Measurements from ENCODE around the gene KITLG.
"Not testable (repeated sequence)": the region's sequence is repeated elsewhere in the genome, so short reads cannot be mapped to it uniquely, and the experiment has no call there.

The KITLG gene

GRCh38 chr12:88566430-88566829 is 13.8 kb downstream of the KITLG start:
- H3K4me1 Mint-ChIP-seq: no peaks in the 10 kb centered on the region
- ATAC-seq (ENCODE audit: low read depth) (no peak), DNase-seq (ENCODE audit: low spot score in 2 of 2) (no peak)
- no peak overlapping the region for H3K27ac Mint-ChIP-seq
- no peaks in the 10 kb centered on the region for H3K27me3 Mint-ChIP-seq
- no peak overlapping the region for H3K4me3 Mint-ChIP-seq
- no peaks in the 10 kb centered on the region for H3K9me3 Mint-ChIP-seq
- no peaks in the 10 kb centered on the region for H3K36me3 Mint-ChIP-seq

GRCh38 chr12:88562846-88563582 is 17.3 kb downstream of the KITLG start:
- no peak for ATAC-seq (ENCODE audit: low read depth)
- H3K36me3 Mint-ChIP-seq: no peaks in the 10 kb centered on the region
- DNase-seq (ENCODE audit: low spot score in 2 of 2): no peak
- no peaks in the 10 kb centered on the region for H3K4me1 Mint-ChIP-seq
- H3K9me3 Mint-ChIP-seq: no peaks in the 10 kb centered on the region
- no peak overlapping the region for H3K4me3 Mint-ChIP-seq
- no peaks in the 10 kb centered on the region for H3K27me3 Mint-ChIP-seq
- no peak overlapping the region for H3K27ac Mint-ChIP-seq

- no peak overlapping the region for H3K27ac Mint-ChIP-seq
- H3K9me3 Mint-ChIP-seq: no peaks in the 10 kb centered on the region
- no peak overlapping the region for H3K4me3 Mint-ChIP-seq
- DNase-seq (ENCODE audit: low spot score in 2 of 2) (no peak), ATAC-seq (ENCODE audit: low read depth) (no peak)
- no peaks in the 10 kb centered on the region for H3K27me3 Mint-ChIP-seq
- H3K4me1 Mint-ChIP-seq: no peaks in the 10 kb centered on the region
- no peaks in the 10 kb centered on the region for H3K36me3 Mint-ChIP-seq
Observed at GRCh38 chr12:88562151-88562550, 18.1 kb downstream of the KITLG start.

- peaks cover 3% of the 10 kb centered on the region for H3K9me3 Mint-ChIP-seq
- H3K4me3 Mint-ChIP-seq: no peak overlapping the region
- no peaks in the 10 kb centered on the region for H3K27me3 Mint-ChIP-seq
- H3K27ac Mint-ChIP-seq: no peak overlapping the region
- DNase-seq (ENCODE audit: low spot score in 2 of 2) (no peak), ATAC-seq (ENCODE audit: low read depth) (no peak)
- no peaks in the 10 kb centered on the region for H3K4me1 Mint-ChIP-seq
- H3K36me3 Mint-ChIP-seq: no peaks in the 10 kb centered on the region
Observed at GRCh38 chr12:88559772-88560171, 20.5 kb downstream of the KITLG start.

- H3K9me3 Mint-ChIP-seq: peaks cover 3% of the 10 kb centered on the region
- ATAC-seq (ENCODE audit: low read depth): no peak
- H3K36me3 Mint-ChIP-seq: no peaks in the 10 kb centered on the region
- no peak overlapping the region for H3K27ac Mint-ChIP-seq
- H3K4me3 Mint-ChIP-seq: no peak overlapping the region
- H3K4me1 Mint-ChIP-seq: no peaks in the 10 kb centered on the region
- DNase-seq (ENCODE audit: low spot score in 2 of 2): no peak
- H3K27me3 Mint-ChIP-seq: no peaks in the 10 kb centered on the region
Observed at GRCh38 chr12:88559199-88559598, 21.1 kb downstream of the KITLG start.

GRCh38 chr12:88558340-88558867 is 21.9 kb downstream of the KITLG start:
- DNase-seq (ENCODE audit: low spot score in 2 of 2): no peak
- H3K4me1 Mint-ChIP-seq: no peaks in the 10 kb centered on the region
- H3K36me3 Mint-ChIP-seq: no peaks in the 10 kb centered on the region
- H3K27me3 Mint-ChIP-seq: no peaks in the 10 kb centered on the region
- H3K4me3 Mint-ChIP-seq: no peak overlapping the region
- H3K27ac Mint-ChIP-seq: no peak overlapping the region
- ATAC-seq (ENCODE audit: low read depth): no peak
- H3K9me3 Mint-ChIP-seq: peaks cover 3% of the 10 kb centered on the region

GRCh38 chr12:88556213-88556774 is 24.0 kb downstream of the KITLG start:
- peaks cover 3% of the 10 kb centered on the region for H3K9me3 Mint-ChIP-seq
- no peak for ATAC-seq (ENCODE audit: low read depth)
- no peaks in the 10 kb centered on the region for H3K4me1 Mint-ChIP-seq
- DNase-seq (ENCODE audit: low spot score in 2 of 2): no peak
- H3K4me3 Mint-ChIP-seq: no peak overlapping the region
- no peaks in the 10 kb centered on the region for H3K36me3 Mint-ChIP-seq
- H3K27ac Mint-ChIP-seq: no peak overlapping the region
- no peaks in the 10 kb centered on the region for H3K27me3 Mint-ChIP-seq

GRCh38 chr12:88553941-88554658 is 26.2 kb downstream of the KITLG start:
- Mint-ChIP-seq H3K4me3 (no peak overlapping the region), H3K27me3 (no peaks in the 10 kb centered on the region), H3K27ac (no peak overlapping the region), H3K36me3 (no peaks in the 10 kb centered on the region), H3K9me3 (peaks cover 3% of the 10 kb centered on the region), H3K4me1 (no peaks in the 10 kb centered on the region)
- DNase-seq (ENCODE audit: low spot score in 2 of 2) (no peak), ATAC-seq (ENCODE audit: low read depth) (no peak)

- H3K9me3 Mint-ChIP-seq: peaks cover 3% of the 10 kb centered on the region
- no peak overlapping the region for H3K27ac Mint-ChIP-seq
- no peak overlapping the region for H3K4me3 Mint-ChIP-seq
- H3K36me3 Mint-ChIP-seq: no peaks in the 10 kb centered on the region
- ATAC-seq (ENCODE audit: low read depth): no peak
- H3K27me3 Mint-ChIP-seq: no peaks in the 10 kb centered on the region
- no peaks in the 10 kb centered on the region for H3K4me1 Mint-ChIP-seq
- no peak for DNase-seq (ENCODE audit: low spot score in 2 of 2)
Observed at GRCh38 chr12:88552610-88553079, 27.6 kb downstream of the KITLG start.

- DNase-seq (ENCODE audit: low spot score in 2 of 2) (no peak), ATAC-seq (ENCODE audit: low read depth) (no peak)
- no peak overlapping the region for H3K4me3 Mint-ChIP-seq
- H3K27ac Mint-ChIP-seq: no peak overlapping the region
- no peaks in the 10 kb centered on the region for H3K27me3 Mint-ChIP-seq
- no peaks in the 10 kb centered on the region for H3K4me1 Mint-ChIP-seq
- no peaks in the 10 kb centered on the region for H3K36me3 Mint-ChIP-seq
- no peaks in the 10 kb centered on the region for H3K9me3 Mint-ChIP-seq
Observed at GRCh38 chr12:88549929-88550328, 30.3 kb downstream of the KITLG start.

GRCh38 chr12:88547949-88548348 is 32.3 kb downstream of the KITLG start:
- H3K27ac Mint-ChIP-seq; H3K36me3 Mint-ChIP-seq; H3K9me3 Mint-ChIP-seq; H3K4me3 Mint-ChIP-seq; H3K4me1 Mint-ChIP-seq; DNase-seq (ENCODE audit: low spot score in 2 of 2); H3K27me3 Mint-ChIP-seq; ATAC-seq (ENCODE audit: low read depth): not testable (repeated sequence)

- Mint-ChIP-seq H3K27me3 (no peaks in the 10 kb centered on the region), H3K36me3 (no peaks in the 10 kb centered on the region), H3K9me3 (peaks cover 3% of the 10 kb centered on the region), H3K4me3 (no peak overlapping the region), H3K4me1 (no peaks in the 10 kb centered on the region), H3K27ac (no peak overlapping the region)
- no peak for ATAC-seq (ENCODE audit: low read depth)
- no peak for DNase-seq (ENCODE audit: low spot score in 2 of 2)
Observed at GRCh38 chr12:88546853-88547252, 33.4 kb downstream of the KITLG start.

- Mint-ChIP-seq H3K36me3 (no peaks in the 10 kb centered on the region), H3K4me1 (no peaks in the 10 kb centered on the region), H3K27me3 (no peaks in the 10 kb centered on the region), H3K27ac (no peak overlapping the region), H3K9me3 (peaks cover 3% of the 10 kb centered on the region), H3K4me3 (no peak overlapping the region)
- DNase-seq (ENCODE audit: low spot score in 2 of 2) (no peak), ATAC-seq (ENCODE audit: low read depth) (no peak)
Observed at GRCh38 chr12:88546226-88546625, 34.0 kb downstream of the KITLG start.
